NCI-H187 (cell line): Measurements from ENCODE around the gene GOLGA8Q.
"Not testable (repeated sequence)": the region's sequence is repeated elsewhere in the genome, so short reads cannot be mapped to it uniquely, and the experiment has no call there.

Experiments used
- DNase-seq, 2 experiments: peaks; one replicate each; lab custom pipeline; 2025; lab: John Stamatoyannopoulos, UW

The GOLGA8Q gene, protein sequence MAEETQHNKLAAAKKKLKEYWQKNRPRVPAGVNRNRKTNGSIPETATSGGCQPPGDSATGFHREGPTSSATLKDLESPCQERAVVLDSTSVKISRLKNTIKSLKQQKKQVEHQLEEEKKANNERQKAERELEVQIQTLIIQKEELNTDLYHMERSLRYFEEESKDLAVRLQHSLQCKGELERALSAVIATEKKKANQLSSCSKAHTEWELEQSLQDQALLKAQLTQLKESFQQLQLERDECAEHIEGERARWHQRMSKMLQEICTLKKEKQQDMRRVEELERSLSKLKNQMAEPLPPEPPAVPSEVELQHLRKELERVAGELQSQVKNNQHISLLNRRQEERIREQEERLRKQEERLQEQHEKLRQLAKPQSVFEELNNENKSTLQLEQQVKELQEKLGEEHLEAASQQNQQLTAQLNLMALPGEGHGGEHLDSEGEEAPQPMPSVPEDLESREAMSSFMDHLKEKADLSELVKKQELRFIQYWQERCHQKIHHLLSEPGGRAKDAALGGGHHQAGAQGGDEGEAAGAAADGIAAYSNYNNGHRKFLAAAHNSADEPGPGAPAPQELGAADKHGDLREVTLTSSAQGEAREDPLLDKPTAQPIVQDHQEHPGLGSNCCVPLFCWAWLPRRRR

DNA sequence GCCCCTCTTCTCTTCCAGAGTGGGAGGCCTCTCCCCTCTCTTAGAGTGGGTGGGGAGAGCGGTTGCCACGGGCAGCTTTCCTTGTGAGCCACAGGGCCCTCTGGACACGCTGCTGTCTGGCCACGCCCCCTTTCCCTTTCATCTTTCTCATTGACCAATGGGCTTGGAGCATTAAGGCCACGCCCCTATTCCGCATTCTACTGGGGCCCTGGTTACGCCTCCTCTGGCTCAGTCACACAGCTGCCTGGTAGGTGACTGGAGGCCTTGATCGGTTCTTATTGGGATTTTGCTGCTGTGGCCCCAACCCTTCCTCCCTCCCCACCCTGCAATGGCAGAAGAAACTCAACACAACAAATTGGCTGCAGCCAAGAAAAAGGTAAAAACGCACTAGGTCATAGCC lies at the start of gene GOLGA8Q:
TSS of gene GOLGA8Q (plus strand) at position 301 of the 400 bp plus-strand sequence. CDS start at position 329, 28 bp downstream.
- DNase-seq, result not testable (repeated sequence)

DNA sequence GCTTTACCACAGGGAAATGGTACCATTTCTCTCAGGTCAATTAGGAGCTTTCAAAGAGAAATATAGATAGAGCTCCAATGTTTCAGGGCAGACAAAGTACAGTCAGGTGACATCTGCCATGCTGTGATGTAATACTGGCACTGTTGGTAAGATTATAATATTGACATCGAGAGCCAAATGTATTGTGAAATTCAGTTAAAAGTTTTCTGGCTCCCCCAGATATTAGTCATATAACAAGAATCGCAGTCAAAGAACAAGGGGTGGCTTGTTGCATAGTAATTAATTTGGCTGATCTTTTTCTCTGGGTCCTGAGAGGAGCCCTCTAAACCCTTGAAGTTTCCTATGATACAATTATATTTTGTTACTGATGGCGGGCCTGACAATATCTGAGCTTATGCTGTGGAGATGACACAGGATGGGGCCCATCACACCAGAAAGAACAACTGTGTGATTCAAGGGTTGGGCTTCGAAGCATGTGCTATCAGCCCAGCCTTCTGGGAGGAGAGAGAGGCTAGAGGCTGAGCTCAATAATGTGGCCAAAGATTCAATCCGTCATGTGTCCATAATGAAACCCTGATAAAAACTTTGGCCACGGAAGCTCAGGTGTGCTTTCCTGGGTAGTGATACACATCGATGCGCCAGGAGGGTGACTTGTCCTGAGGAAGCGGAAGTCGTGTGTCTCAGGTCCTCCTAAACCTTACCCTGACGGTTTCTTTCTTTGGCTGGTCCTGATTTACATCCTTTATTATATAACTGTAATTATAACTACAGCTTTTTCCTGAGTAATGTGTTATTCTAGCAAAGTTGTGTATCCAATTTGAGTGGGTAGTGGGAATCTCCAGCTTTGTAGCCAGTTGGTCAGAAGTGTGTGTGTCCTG lies 48.7 kb upstream of the GOLGA8Q start:
- DNase-seq, result not testable (repeated sequence)

DNA sequence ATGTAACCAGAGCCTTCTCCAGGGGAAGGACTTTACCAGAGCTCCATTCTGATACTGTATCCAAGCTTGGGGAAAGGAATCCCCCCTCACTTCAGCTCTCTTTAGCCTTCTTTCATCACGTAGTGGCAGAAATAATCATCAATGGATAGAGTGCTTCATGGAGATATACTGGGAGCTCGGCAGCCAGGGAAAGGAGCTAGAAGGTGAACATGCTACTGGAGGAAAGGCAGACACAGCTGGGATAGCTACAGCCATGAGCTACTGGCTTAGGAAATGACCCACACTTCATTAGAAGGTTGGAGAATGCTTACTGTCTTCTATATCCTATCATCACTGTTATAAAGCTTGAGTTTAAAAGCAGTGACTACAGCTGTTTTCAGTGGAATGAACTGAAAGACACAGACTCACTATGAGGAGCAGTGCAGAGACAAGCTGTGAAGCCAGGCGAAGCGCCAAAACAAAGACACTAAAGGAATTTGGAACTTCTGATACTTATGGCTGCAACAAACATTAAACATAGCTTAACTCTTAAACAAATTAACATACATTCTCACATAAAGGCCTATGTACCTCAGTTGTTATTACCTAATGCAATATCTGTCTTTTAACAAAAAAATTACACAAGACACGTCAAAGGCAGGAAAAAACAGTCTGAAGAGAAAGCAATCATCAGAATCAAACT lies 47.5 kb upstream of the GOLGA8Q start:
- DNase-seq, result not testable (repeated sequence)

DNA sequence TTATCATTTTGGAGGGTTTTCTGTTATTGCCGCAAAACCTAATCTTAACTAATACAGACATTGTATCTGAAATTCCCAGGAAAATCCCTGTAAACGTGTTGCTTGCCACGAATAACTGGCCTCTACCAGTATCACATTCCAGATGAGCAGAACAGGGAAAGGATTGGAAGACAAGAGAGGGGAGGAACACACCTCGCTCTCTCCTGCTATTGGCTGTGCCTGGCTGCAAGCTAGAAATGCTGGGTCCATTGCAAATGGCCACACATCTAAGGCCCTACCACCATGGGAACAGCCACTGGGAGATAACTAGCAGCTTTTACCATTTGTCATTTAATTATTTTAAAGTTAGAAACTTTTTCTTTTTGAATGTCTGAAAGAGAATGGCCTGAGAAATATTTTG lies 37.3 kb upstream of the GOLGA8Q start:
- DNase-seq, result not testable (repeated sequence)

DNA sequence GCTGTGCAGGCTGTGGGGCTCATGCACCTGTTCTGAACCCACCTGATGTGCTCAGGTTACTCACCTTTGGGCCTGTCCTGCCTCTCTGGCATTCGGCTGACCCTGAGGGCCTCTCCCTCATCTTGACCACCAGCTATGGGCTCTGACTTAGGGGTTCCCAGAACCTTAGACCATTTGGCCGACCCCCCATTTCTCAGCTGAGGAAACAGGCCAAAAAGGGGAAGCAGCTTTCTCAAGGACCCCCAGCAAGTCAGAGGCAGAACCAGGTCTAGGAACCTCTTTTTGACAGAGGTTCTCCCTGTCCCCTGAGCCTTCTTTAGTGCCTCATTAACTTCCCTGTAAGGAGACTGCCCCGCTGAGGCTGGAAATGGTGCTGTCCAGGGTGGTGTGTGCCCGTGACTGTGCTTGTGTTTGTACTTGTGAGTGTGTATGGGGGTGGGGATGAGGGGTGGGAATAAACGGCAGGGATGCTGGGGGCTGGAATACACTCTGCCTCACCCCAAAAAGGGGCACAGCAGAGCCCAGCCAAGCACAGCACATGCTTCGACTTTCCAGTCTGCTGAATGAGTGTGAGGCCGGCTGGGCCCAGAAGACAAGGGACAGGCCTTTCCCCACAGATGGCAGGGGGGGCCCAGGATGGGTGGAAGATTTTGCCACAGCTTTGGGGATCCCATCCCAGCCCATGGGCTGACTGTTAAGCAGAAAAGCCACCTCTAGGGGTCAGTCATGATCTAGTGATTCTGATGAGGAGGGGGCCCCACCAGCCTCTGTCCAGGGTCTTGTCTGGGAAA lies 28.2 kb upstream of the GOLGA8Q start:
- not testable (repeated sequence) for DNase-seq

DNA sequence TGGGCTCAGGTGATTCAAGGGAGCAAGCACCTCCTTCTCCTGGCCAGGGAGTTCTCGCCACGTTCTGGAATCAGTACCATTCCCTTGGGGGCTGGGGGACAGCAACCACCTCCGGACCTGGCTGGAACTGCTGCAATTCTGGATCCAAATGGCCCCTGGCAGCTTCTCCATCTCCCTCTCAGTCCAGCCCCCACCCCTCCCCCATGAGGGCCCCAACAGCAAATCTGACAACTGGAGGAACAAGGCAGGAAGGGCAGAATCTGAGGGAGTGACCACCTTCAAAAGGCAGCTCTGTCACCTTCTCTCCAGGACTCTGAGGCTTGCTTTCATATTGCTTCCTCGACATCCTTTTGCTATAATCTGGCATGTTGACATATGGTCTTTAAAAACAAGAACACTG lies 25.9 kb upstream of the GOLGA8Q start:
- not testable (repeated sequence) for DNase-seq

DNA sequence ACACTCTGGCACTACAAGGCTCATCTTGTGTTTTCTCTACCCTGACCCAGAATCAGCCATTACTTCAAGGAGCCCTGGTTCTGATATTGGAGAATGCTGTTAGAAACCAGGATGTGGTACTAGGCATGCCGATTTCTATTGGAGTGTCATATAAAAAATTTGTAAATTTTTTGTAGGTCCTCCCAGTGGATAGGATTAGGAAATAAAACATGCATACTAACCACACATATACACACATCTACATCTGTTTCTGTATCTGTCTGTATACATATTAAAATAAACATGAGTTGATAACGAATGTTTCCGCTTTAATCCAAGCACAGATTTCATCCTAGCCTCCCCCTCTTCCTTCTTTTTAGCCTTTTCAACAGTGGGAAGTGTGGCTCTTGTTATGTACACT lies 22.8 kb upstream of the GOLGA8Q start:
- not testable (repeated sequence) for DNase-seq

DNA sequence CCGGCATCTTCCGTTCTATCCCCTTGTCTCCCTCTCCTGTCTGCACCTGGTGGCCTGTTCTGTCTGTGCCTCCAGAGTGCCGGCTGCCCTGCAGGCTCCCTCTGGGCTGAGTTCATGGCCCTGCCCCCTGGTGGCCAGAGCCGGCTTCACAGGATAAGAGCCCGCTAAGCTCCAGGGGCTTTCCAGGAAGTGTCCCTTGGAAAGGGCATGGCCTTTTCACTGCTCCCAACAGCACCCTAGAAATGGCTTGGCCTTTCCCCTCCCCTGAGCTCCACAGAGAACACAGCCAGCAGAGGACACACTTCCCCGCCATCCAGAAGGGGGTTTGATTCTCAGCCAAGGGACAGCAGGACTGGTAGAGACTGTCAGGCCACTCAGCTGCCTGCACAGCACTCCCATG lies 15.1 kb downstream of the GOLGA8Q start:
- DNase-seq, result not testable (repeated sequence)

DNA sequence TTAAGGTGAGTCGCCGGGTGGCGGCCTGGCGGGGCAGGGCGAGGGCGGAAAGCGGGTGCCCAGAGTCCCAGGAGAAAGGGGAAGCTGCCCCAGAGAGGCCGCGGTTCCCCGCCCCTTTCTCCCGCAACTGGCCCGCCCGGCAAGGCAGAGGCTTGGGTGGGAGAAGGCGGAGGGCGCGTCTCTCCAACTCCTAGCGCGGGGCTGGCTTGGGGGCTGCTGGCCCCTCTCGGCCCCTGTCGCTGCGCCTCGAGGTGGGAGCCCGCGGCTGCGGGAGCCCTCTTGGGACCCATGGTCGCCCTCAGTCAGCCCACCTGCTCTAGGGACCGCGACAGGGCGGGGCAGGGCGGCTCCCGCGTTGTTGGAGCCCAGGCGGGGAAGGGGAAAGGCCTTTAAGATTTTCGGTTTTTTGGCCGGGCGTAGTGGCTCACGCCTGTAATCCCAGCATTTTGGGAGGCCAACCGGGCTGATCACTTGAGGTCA lies 21.2 kb downstream of the GOLGA8Q start:
- DNase-seq, result not testable (repeated sequence)

DNA sequence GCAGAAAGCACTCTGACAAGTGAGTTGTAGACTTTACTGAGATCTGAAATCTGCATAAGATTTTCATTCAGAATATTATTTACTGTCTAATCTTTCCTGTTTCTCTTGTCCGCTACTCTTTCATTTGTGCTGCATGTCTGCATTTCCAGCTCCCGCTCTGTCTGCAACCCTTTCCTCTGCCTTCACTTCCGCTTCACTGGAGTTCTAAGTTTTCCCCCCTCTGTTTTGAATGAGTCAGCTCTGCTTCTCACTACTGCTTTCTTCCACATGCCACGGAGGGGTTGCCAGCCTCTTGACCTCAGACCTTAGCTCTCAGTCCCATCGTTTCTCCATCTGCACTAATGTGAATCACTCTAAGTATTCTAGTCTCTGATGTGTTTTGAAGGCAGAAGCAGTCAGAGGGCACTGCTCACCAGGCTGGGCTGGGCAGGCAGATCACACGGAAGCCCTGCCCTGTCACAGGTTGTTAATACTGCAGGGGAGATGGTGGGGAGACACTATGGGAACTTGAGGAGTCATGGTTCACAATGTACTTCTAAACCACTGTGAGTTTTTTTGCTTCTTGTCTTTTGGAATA lies 27.6 kb downstream of the GOLGA8Q start:
- not testable (repeated sequence) for DNase-seq

DNA sequence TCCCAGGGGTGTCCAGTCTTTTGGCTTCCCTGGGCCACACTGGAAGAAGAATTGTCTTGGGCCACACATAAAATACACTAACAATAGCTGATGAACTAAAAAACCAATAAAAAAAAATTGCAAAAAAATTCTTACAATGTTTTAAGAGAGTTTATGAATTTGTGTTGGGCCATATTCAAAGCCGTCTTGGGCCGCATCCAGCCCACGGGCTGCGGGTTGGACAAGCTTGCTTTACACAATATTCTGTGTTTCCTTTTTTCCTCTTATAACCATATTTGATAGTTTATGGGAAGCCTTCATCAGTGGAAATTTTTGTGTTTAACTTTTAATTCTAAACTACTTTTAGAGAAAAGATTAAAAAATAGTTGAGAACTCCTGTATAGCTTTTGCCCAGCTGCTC lies 28.9 kb downstream of the GOLGA8Q start:
- DNase-seq, result not testable (repeated sequence)

DNA sequence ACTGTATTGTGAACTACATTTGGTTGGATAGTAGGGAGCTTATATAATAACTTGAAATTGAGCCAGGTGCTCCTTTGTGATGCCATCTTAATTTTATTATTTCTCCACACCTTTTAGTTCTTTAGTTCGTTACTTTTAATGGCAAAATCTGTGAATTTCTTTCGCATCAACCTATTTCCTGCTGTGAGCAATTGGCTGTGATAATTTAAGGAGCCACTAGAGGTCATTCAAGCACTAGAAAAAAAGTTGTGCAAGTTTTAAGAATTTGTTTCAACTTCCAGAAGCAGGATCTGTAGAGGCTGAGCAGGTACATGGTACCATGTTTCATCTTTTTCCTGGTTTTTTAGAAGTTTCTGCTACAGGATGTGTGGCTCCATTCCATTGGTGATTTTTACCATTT lies 47.1 kb downstream of the GOLGA8Q start:
- DNase-seq, result not testable (repeated sequence)

DNA sequence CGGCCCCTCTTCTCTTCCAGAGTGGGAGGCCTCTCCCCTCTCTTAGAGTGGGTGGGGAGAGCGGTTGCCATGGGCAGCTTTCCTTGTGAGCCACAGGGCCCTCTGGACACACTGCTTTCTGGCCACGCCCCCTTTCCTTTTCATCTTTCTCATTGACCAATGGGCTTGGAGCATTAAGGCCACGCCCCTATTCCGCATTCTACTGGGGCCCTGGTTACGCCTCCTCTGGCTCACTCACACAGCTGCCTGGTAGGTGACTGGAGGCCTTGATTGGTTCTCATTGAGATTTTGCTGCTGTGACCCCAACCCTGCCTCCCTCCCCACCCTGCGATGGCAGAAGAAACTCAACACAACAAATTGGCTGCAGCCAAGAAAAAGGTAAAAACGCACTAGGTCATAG lies 51.9 kb downstream of the GOLGA8Q start, which contains the start of gene GOLGA8H:
TSS of gene GOLGA8H (plus strand) at position 233 of the 400 bp plus-strand sequence. CDS start at position 331, 98 bp downstream.
- DNase-seq, result not testable (repeated sequence)
